HG02981 (cell line): ENCODE measurements around the gene DNAJC4.

Experiments used
- ATAC-seq: cut with Tn5 transposase; IDR thresholded peaks from one replicate; pipeline ENCODE4 v1.9.1; 2021; ENCODE audit warnings: mild to moderate bottlenecking, moderate library complexity; ENCODE audit not compliant: unreplicated experiment

DNAJC4 gene

DNA sequence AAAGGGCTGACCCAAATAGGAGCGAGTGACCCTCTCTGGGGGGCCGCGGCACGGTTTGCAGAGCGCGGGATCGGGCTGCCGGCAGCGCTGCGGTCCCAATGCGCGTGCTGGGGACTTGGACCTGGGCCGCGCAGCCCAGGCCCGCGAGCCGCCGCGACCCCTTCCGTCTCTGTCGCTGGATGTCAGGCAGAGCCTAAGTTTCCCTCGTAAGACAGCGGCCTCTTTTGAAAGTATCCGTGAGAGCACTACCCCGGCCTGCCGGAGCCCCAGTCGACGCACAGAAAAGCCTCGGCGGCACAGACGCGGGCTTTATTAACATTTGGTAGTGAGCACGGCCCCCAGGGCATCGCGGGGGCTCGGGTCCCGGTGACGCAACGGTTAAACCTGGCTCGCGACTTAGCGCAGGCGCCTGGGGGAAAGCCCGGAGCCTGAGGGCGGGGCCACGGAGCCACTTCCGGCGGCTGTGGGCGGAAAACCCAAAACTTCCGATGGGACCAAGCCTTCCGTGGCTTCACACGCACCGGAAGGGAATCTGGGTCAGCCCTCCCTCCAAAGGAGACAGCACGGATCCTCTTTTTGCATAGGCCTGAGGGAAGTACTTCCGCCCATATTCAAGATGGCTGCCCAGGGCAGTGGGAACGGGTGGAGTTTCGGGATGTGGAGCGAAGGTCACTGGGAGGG is 39.3 kb downstream of the DNAJC4 start:
- peak; percentile 69 for ATAC-seq

DNA sequence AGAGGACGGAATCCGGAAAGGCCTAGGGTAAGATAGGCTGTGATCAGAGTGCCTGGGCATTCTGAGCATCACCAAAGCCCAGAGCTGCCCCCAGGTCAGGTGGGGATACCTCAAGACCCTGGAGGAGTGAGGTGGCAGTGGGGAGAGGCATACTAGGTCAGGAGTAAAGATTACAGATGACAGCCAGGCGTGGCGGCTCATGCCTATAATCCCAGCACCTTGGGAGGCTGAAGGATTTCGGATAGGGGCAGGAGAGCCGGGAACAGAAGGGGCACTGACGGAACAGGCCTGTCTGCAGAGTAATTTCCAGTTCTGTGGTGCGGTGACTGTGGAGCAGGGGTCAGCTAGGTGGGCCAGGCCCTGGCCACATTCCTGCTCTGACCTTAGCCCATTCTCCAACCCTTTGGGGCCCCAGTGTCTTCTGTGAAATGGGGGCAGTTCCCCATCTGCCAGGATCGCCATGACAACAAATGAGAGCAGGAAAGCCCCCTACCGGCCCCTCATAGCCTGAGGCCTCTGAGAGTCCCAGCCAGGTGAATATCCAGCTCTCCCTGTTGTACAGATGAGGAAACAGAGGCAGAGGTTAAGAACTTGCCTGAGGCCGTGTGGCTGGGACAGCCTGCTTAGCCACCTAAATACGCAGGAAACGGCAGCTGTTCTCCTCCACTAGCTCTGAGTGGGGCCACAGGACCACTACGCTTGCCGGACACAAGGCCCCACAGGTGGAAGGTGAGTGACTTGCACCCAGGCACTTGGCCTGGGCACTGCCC is 44.9 kb downstream of the DNAJC4 start:
- no peak for ATAC-seq

DNA sequence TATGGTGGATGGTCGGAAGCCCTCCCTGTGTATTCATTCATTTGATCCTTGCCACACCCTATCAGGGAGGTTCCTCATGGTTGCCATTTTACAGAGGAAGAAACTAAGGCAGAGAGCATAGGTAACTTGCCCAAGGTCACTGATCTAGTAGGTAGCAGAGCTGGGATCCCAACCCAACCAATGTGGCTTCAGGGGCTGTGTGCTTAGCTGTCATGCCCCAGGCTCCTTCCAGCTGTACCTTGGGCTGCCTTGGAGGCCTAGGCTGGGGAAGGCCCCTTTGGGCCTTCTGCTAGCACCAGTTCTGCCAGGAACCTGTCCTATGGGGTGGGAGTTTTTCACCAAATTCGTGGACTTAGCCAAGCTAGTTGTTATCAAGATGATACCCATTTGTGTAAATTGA is 45.5 kb downstream of the DNAJC4 start:
- ATAC-seq = no peak

DNA sequence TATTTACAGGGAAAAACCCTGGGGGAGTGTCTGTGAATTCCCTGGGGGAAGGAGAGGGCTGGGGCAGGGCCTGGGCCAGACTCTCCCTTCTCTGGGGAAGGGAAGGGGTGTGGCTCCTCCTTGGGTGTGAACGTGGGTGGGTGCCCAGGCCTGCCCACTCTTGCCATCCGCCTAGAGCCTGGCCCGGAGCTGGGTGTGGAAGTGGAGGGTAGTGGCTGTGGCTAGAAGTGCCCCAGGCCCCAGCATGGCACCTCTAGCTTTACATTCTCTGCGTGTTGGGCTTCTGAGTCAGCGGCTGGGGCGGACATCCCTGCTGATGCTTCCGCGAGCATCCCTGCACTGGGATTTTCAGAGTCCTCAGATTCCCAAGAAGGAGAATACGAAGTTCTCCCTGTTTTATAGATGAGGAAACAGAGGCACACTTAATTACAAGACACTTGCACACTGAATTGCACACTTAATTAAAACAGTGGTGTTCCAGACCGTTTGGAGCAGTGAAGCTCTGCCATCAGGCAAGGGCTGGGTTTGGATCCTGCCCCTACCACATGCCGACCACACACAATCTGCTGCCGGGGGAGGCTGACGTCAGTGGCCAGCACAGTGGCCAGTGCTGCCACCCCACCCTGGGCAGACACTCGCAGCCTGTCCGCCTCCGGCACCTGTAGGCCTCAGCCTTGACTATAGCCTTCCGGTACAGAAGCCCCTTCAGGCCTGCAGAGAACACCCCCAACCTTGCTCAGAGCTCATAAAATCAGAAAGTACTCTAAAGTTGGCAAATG is 46.5 kb downstream of the DNAJC4 start:
- no peak for ATAC-seq

DNA sequence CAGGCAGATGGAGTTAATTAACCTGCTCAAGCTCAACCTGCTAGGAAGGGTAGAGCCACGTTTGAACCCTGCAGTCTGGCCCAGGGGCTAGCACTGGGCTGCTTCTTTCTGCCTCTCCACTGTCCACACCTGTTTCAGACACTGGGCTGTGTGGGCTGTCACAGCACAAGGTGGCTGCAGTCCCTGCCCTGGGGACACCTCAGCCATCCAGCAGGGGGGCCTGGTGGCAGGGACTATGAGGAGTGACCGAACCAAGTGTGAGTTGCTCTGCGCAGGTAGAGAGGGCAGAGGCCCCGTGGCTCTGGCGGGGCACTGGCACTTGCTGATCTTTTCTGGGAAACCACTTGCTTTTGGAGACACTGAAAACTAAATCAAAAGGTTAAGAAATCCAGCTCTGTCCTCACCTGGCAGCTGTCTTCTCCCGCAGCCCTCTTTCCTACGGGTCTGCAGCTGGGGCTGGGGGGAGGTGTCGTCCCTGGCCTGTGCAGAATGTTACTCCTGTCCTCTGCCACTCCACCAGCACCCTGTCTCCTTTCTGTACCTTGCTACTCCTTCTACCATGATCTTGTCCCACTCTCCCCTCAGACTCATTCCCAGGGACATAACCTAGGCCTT is 48.3 kb downstream of the DNAJC4 start:
- no peak for ATAC-seq

DNA sequence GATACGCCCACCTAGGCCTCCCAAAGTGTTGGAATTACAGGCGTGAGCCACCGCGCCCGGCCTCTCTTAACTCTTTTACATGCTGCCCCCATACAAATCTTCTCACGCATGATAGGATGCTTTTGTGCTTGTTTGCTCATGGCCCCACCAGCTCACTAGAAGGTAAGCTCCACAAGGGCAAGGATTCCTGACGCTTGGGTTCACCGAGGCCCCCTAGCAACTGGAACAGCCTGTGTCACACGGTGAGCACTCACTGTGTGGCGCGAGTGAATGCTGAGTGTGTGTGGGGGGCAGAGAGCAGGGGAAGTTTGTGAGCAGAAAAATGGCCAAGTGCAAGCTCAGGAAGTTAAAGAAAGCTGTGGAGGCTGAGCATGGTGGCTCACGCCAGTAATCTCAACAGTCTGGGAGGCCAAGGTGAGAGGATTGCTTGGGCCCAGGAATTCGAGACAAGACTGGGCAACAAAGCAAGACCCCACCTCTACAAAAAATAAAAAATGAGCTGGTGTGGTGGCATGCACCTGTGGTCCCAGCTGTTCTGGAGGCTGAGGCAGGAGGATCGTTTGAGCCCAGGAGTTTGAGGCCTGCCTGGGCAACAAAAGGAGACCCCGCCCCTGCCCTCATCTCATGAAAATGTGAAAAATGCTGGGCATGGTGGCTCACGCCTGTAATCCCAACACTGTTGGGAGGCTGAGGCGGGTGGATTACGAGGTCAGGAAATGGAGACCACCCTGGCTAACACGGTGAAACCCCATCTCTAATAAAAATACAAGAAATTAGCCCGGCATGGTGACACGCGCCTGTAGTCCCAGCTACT is 51.8 kb downstream of the DNAJC4 start:
- ATAC-seq = no peak

DNA sequence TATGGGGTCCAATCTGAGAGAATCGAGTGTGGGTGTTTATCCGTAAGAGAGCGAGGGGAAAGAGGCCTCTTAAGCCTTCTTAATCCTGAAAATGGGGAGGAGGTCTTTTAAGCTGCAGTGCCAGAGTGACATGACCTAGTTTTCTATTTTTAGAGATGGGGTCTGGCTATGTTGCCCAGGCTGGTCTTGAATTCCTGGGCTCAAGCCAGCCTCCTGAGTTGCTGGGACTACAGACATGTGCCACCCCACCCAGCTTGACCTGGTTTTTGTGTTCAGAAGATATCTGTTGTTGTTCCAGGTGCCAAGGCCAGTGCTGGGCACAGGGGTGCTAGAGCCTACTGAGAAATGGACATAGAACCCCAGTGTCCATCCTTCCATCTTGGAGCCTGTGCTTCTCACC is 52.7 kb downstream of the DNAJC4 start:
- ATAC-seq = no peak
